HEK293 (cell line): Measurements from ENCODE around the gene CLIC3.
A peak's percentile ranks its signal among the peaks of the same experiment; 100 is the strongest.

ENCODE experiments used
- CTCF ChIA-PET: fragments of 350-600 bp; formaldehyde crosslinking; extraction: SDS; loops from one replicate; lab custom pipeline; 2021; ENCODE audit warnings: antibody characterized with exemption; lab: Yijun Ruan, JAX
- POLR2A ChIA-PET: fragments of 300-600 bp; formaldehyde crosslinking; extraction: SDS; loops from one replicate; lab custom pipeline; 2020; ENCODE audit warnings: antibody characterized with exemption, inconsistent platforms; lab: Yijun Ruan, JAX
- H3K27ac ChIP-seq: fragments of 200-500 bp; sonication (Bioruptor generic); 2 replicates; pipeline ENCODE4 v1.5.1; 2014; ENCODE audit warnings: low read depth, low read length, control low read depth, inconsistent platforms; ENCODE audit errors: extremely low read depth
- H3K36me3 ChIP-seq, 2 experiments: fragments of 200-500 bp in 1 of 2; sonication (Bioruptor generic) in 1 of 2; 1 replicate in 1 of 2; 2 replicates in 1 of 2; pipeline ENCODE4 v1.5.1; 2014 to 2017; ENCODE audit warnings: inconsistent platforms in 2 of 2, low read length in 2 of 2; ENCODE audit not compliant: control insufficient read depth in 2 of 2, insufficient read depth in 1 of 2
- H3K4me1 ChIP-seq: fragments of 200-500 bp; sonication (Bioruptor generic); 2 replicates; pipeline ENCODE4 v1.5.1; 2014; ENCODE audit warnings: mild to moderate bottlenecking, low read length, inconsistent platforms; ENCODE audit not compliant: control insufficient read depth, insufficient read depth
- H3K4me3 ChIP-seq: 2 replicates; pipeline ENCODE4 v1.5.1; 2011; ENCODE audit warnings: low read depth, mild to moderate bottlenecking, control low read depth, low read length, moderate library complexity
- H3K9me3 ChIP-seq: fragments of 200-500 bp; sonication (Bioruptor generic); 2 replicates; pipeline ENCODE4 v1.5.1; 2014; ENCODE audit warnings: low read depth, low read length, inconsistent platforms; ENCODE audit not compliant: control insufficient read depth, insufficient read depth
- EGR2 ChIP-seq: fragments of 450-650 bp; formaldehyde crosslinking; IDR thresholded peaks from 2 replicates; pipeline ENCODE4 v1.5.1; 2016; ENCODE audit warnings: low read depth, missing biosample characterization, missing genetic modification characterization
- HIC1 ChIP-seq: fragments of 450-650 bp; formaldehyde crosslinking; IDR thresholded peaks from 2 replicates; pipeline ENCODE4 v1.5.1; 2016; ENCODE audit warnings: missing biosample characterization, missing genetic modification characterization
- HOXD13 ChIP-seq: sonication (generic); formaldehyde crosslinking; IDR thresholded peaks from 2 replicates; pipeline ENCODE4 v1.8.0; 2022; ENCODE audit warnings: missing genetic modification reagents, borderline replicate concordance
- KLF1 ChIP-seq: fragments of 450-650 bp; formaldehyde crosslinking; IDR thresholded peaks from 2 replicates; pipeline ENCODE4 v1.5.1; 2016; ENCODE audit warnings: missing biosample characterization, missing genetic modification characterization
- SCRT1 ChIP-seq: fragments of 450-650 bp; formaldehyde crosslinking; IDR thresholded peaks from 2 replicates; pipeline ENCODE4 v1.5.1; 2016; ENCODE audit warnings: missing biosample characterization, missing genetic modification characterization, borderline replicate concordance
- SP7 ChIP-seq: fragments of 450-650 bp; formaldehyde crosslinking; IDR thresholded peaks from 2 replicates; pipeline ENCODE4 v1.5.1; 2016; ENCODE audit warnings: missing biosample characterization, missing genetic modification characterization
- ZNF280C ChIP-seq: fragments of 450-650 bp; formaldehyde crosslinking; IDR thresholded peaks from 2 replicates; pipeline ENCODE4 v1.5.1; 2016; ENCODE audit warnings: missing biosample characterization, missing genetic modification characterization
- ZNF48 ChIP-seq: fragments of 450-650 bp; formaldehyde crosslinking; IDR thresholded peaks from 2 replicates; pipeline ENCODE4 v1.5.1; 2016; ENCODE audit warnings: missing biosample characterization, missing genetic modification characterization
- ZNF645 ChIP-seq: fragments of 450-650 bp; formaldehyde crosslinking; IDR thresholded peaks from 2 replicates; pipeline ENCODE4; 2016; ENCODE audit warnings: missing biosample characterization, missing genetic modification characterization
- TF ChIP-seq, protein P1 (sequence below): fragments of 450-650 bp; formaldehyde crosslinking; IDR thresholded peaks from 2 replicates; pipeline ENCODE4 v1.5.1; 2016; ENCODE audit warnings: missing biosample characterization, missing genetic modification characterization
- TF ChIP-seq, protein P2 (sequence below): fragments of 450-650 bp; formaldehyde crosslinking; IDR thresholded peaks from 2 replicates; pipeline ENCODE4 v1.5.1; 2016; ENCODE audit warnings: missing biosample characterization, missing genetic modification characterization

The CLIC3 gene

GRCh38 chr9:137012694-137013570, 16.6 kb upstream of the CLIC3 start:
- CTCF ChIA-PET = no interaction called here

GRCh38 chr9:137011907-137012675, 15.7 kb upstream of the CLIC3 start:
- ChIA-PET CTCF (no interaction called here), POLR2A (interaction anchor here (1.0 kb wide), 1 partner anchor 16 kb away, joined by 4 read pairs; the partner anchor contains the start of gene CLIC3)
- Histone ChIP-seq H3K27ac (no peak overlapping the region), H3K9me3 (no peaks in the 10 kb centered on the region), H3K4me1 (peaks cover 3% of the 10 kb centered on the region; the same call in 1 of the 2 replicates), H3K36me3 (peaks cover 0 to 48% of the 10 kb centered on the region in 2 experiments; a peak in 1 of 3 replicates), H3K4me3 (no peak overlapping the region)
- TF ChIP-seq SP7 (tag by site-specific recombination) (no peak), ZNF645 (tag by site-specific recombination) (no peak), KLF1 (tag by site-specific recombination) (peak; percentile 52; the same call in 1 of the 2 replicates)
- TF ChIP-seq, protein P1, sequence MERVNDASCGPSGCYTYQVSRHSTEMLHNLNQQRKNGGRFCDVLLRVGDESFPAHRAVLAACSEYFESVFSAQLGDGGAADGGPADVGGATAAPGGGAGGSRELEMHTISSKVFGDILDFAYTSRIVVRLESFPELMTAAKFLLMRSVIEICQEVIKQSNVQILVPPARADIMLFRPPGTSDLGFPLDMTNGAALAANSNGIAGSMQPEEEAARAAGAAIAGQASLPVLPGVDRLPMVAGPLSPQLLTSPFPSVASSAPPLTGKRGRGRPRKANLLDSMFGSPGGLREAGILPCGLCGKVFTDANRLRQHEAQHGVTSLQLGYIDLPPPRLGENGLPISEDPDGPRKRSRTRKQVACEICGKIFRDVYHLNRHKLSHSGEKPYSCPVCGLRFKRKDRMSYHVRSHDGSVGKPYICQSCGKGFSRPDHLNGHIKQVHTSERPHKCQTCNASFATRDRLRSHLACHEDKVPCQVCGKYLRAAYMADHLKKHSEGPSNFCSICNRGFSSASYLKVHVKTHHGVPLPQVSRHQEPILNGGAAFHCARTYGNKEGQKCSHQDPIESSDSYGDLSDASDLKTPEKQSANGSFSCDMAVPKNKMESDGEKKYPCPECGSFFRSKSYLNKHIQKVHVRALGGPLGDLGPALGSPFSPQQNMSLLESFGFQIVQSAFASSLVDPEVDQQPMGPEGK (tag by site-specific recombination) = no peak

More at GRCh38 chr9:137012694-137013570, 16.6 kb upstream of the CLIC3 start:
- H3K4me3 ChIP-seq = no peak overlapping the region
- TF ChIP-seq HIC1 (tag by site-specific recombination) = peak; percentile 43; the same call in 1 of the 2 replicates
- TF ChIP-seq, protein P2, sequence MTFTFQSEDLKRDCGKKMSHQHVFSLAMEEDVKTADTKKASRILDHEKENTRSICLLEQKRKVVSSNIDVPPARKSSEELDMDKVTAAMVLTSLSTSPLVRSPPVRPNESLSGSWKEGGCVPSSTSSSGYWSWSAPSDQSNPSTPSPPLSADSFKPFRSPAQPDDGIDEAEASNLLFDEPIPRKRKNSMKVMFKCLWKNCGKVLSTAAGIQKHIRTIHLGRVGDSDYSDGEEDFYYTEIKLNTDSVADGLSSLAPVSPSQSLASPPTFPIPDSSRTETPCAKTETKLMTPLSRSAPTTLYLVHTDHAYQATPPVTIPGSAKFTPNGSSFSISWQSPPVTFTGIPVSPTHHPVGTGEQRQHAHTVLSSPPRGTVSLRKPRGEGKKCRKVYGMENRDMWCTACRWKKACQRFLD (tag by site-specific recombination) = no peak
- TF ChIP-seq EGR2 = 0 out of 2 replicates have a peak, but pooled peaks have one; percentile 11
- no peak overlapping the region for H3K27ac ChIP-seq
- POLR2A ChIA-PET = no interaction called here
- H3K4me1 ChIP-seq = no peaks in the 10 kb centered on the region
- no peaks in the 10 kb centered on the region for H3K9me3 ChIP-seq
- H3K36me3 ChIP-seq = peaks cover 0 to 57% of the 10 kb centered on the region in 2 experiments; a peak in 1 of 3 replicates

- H3K4me1 ChIP-seq = peaks cover 3% of the 10 kb centered on the region; the same call in 1 of the 2 replicates
- no peak overlapping the region for H3K27ac ChIP-seq
- POLR2A ChIA-PET = interaction anchor here (1.0 kb wide), 1 partner anchor 15 kb away, joined by 4 read pairs; the partner anchor contains the start of gene CLIC3
- peaks cover 0 to 39% of the 10 kb centered on the region in 2 experiments; a peak in 1 of 3 replicates for H3K36me3 ChIP-seq
- CTCF ChIA-PET = interaction anchor here (0.7 kb wide), 1 partner anchor 63 kb away, joined by 3 read pairs; no protein-coding TSS in a partner anchor
- no peaks in the 10 kb centered on the region for H3K9me3 ChIP-seq
- H3K4me3 ChIP-seq = no peak overlapping the region
- TF ChIP-seq HIC1 (tag by site-specific recombination) (no peak), ZNF48 (no peak), ZNF280C (tag by site-specific recombination) (no peak), HOXD13 (CRISPR knock-in tag) (no peak), SCRT1 (tag by site-specific recombination) (no peak)
Observed at GRCh38 chr9:137011156-137011555, 14.8 kb upstream of the CLIC3 start.
